LNCAP (cell line): ENCODE data around the gene IGSF3.

ENCODE experiments used
- CTCF ChIP-seq: fragments of 450-650 bp; IDR thresholded peaks from 2 replicates; pipeline ENCODE4 v1.5.1; 2017; ENCODE audit warnings: mild to moderate bottlenecking

IGSF3 gene

GRCh38 chr1:116553386-116554115, 114.0 kb downstream of the IGSF3 start:
- TF ChIP-seq CTCF = no peak

GRCh38 chr1:116546354-116546977, 121.1 kb downstream of the IGSF3 start:
- TF ChIP-seq CTCF = no peak

- TF ChIP-seq CTCF = no peak
These were observed 122.2 kb downstream of the IGSF3 start for GRCh38 chr1:116545359-116545705.

DNA sequence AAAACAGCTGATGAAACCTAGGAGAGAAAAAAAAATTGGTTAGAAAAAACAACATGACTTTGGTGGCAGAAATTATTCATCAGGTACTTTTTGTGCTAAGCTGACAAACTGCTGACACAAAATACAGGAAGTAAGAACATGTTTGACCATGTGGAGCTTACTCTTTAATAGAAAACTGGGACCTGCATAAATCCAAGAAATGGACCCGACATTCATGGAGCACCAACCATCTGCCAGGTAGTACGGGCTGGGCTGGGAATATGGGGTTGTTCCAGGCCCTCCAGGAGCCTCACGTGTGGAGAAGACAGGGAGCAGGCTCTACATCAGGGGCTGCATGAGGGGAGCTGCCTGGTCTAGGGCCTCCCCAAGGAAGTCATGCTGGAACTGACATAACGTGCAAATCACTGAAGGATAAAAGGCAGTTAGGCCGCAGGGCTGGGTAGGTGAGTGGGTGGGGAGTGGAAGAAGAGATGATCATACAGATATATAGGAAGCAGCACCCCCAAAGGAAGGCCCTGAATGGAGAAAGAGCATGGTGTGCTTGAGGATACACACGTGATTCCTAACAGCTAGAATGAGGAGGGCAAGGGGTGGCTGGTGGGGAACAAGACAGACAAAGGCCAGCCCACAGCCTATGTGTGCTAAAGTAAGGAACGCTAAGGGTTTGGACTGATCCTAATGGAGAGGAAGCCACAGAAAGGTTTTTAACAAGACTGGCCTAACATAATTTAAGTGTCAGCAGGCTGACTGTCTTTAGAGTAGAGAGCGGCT, 122.8 kb downstream of the IGSF3 start:
- no peak for TF ChIP-seq CTCF

GRCh38 chr1:116540088-116540487, 127.4 kb downstream of the IGSF3 start:
- TF ChIP-seq CTCF = no peak

- TF ChIP-seq CTCF = no peak
These were observed 129.0 kb downstream of the IGSF3 start for GRCh38 chr1:116538544-116538943.

GRCh38 chr1:116537898-116538297, 129.6 kb downstream of the IGSF3 start:
- TF ChIP-seq CTCF = no peak
